SK-N-SH (cell line): ENCODE results near the gene TUBGCP6. TPM values are rescaled to one million over a fixed set of nuclear protein-coding genes. Genes with fewer than 3 reads are reported as not detected.

Experiments
- EP300 ChIP-seq, 2 experiments: IDR thresholded peaks; 2 replicates each; pipeline versions ENCODE4 v1.4.0 to v1.6.1; 2012; ENCODE audit warnings: borderline replicate concordance in 1 of 2, low read depth in 1 of 2, low read length in 1 of 2
- GABPA ChIP-seq: IDR thresholded peaks from 2 replicates; pipeline ENCODE4 v1.4.0; 2012; ENCODE audit warnings: low read depth, mild to moderate bottlenecking
- TCF12 ChIP-seq: IDR thresholded peaks from 2 replicates; pipeline ENCODE4 v1.4.0; 2012
- TEAD4 ChIP-seq: IDR thresholded peaks from 2 replicates; pipeline ENCODE4 v1.4.0; 2012; ENCODE audit warnings: mild to moderate bottlenecking, borderline replicate concordance; ENCODE audit not compliant: insufficient read depth
- USF2 ChIP-seq: fragments of 150-350 bp; IDR thresholded peaks from 2 replicates; pipeline ENCODE4 v1.6.1; 2017; ENCODE audit warnings: antibody characterized with exemption, low read length, low read depth, borderline replicate concordance
- polyA plus RNA-seq, 3 experiments: library from polyadenylated mRNA; depleted of rRNA; stranded (reverse); fragments of >200 nt; gene quantifications; 2 replicates each; pipeline ENCODE4 v1.2.3, GENCODE V29; 2012

Gene TUBGCP6
- polyA plus RNA-seq, 1 of the 3 experiments (the other 2 are of a cell fraction): 40.4 TPM

GRCh38 chr22:50167689-50168489 lies 76.9 kb downstream of the TUBGCP6 start (continued):
- TF ChIP-seq EP300 (IDR thresholded peaks at IDR 0.05; ENCODE audit: borderline replicate concordance in 1 of 2, low read depth in 1 of 2, low read length in 1 of 2): no peak
- no peak for TF ChIP-seq TCF12
- TF ChIP-seq USF2: no peak
- no peak for TF ChIP-seq TEAD4
- TF ChIP-seq GABPA: no peak

Other genes starting within 250 kb of the TUBGCP6 start
- not detected in 2 replicates for gene IL17REL, start 232.3 kb downstream of the TUBGCP6 start, polyA plus RNA-seq (2012; rRNA removed)
- gene TTLL8, start 186.7 kb downstream of the TUBGCP6 start, polyA plus RNA-seq (2012; rRNA removed): not detected in 2 replicates
- not detected in 2 replicates for gene MLC1, start 159.6 kb downstream of the TUBGCP6 start, polyA plus RNA-seq (2012; rRNA removed)
- 2.1 and 3.0 TPM in 2 replicates for gene MOV10L1, start 155.0 kb downstream of the TUBGCP6 start, polyA plus RNA-seq (2012; rRNA removed)
- 1.3 and 2.4 TPM in 2 replicates for gene PANX2, start 74.3 kb downstream of the TUBGCP6 start, polyA plus RNA-seq (2012; rRNA removed)
- 36.7 and 50.6 TPM in 2 replicates for gene TRABD, start 59.1 kb downstream of the TUBGCP6 start, polyA plus RNA-seq (2012; rRNA removed)
- gene SELENOO, start 44.0 kb downstream of the TUBGCP6 start, polyA plus RNA-seq (2012; rRNA removed): 23.3 and 26.7 TPM in 2 replicates
- gene HDAC10, start 6.2 kb upstream of the TUBGCP6 start, polyA plus RNA-seq (2012; rRNA removed): 51.9 and 55.1 TPM in 2 replicates
- 118 TPM in 2 replicates for gene MAPK12, start 16.7 kb upstream of the TUBGCP6 start, polyA plus RNA-seq (2012; rRNA removed)
- 36.0 and 38.3 TPM in 2 replicates for gene MAPK11, start 25.4 kb upstream of the TUBGCP6 start, polyA plus RNA-seq (2012; rRNA removed)
- gene PLXNB2, start 62.6 kb upstream of the TUBGCP6 start, polyA plus RNA-seq (2012; rRNA removed): 85.8 and 108 TPM in 2 replicates
- 5.6 and 5.8 TPM in 2 replicates for gene DENND6B, start 82.0 kb upstream of the TUBGCP6 start, polyA plus RNA-seq (2012; rRNA removed)
- gene PPP6R2, start 98.3 kb upstream of the TUBGCP6 start, polyA plus RNA-seq (2012; rRNA removed): 45.1 and 45.7 TPM in 2 replicates
- 24.2 and 29.1 TPM in 2 replicates for gene SBF1, start 230.0 kb upstream of the TUBGCP6 start, polyA plus RNA-seq (2012; rRNA removed)
- gene ADM2, start 236.5 kb upstream of the TUBGCP6 start, polyA plus RNA-seq (2012; rRNA removed): 0.49 and 0.61 TPM in 2 replicates
- 0.05 and 0.06 TPM in 2 replicates for gene MIOX, start 241.8 kb upstream of the TUBGCP6 start, polyA plus RNA-seq (2012; rRNA removed)